HCT116 (cell line): ENCODE results near the gene PLCB3. TPM values are rescaled to one million over a fixed set of nuclear protein-coding genes. Genes with fewer than 3 reads are reported as not detected.

ENCODE experiments used
- ATAC-seq: fragments of 200-7000 bp; cut with Tn5 transposase; 2 replicates; pipeline ENCODE4 v1.9.1; 2020; ENCODE audit warnings: mild to moderate bottlenecking, moderate library complexity
- BruUV-seq: library from RNA; stranded (reverse); fragments of 400-500 nt; replicated peaks from 2 replicates; lab custom pipeline; 2021; lab: Mats Ljungman, UMichigan
- CTCF ChIA-PET: fragments of 300-600 bp; sonication (Branson Sonifier 250); formaldehyde crosslinking; loops from one replicate; lab custom pipeline; 2021; ENCODE audit warnings: antibody characterized with exemption; lab: Charles Lee
- POLR2A ChIA-PET: fragments of 300-600, 350-600 bp; sonication (Branson Sonifier 250); formaldehyde crosslinking; loops from one replicate; lab custom pipeline; 2021; ENCODE audit warnings: antibody characterized with exemption; lab: Charles Lee
- RAD21 ChIA-PET, 2 experiments: fragments of 300-600 bp; sonication (Branson Sonifier 250); formaldehyde crosslinking; loops; one replicate each; lab custom pipeline; 2023; ENCODE audit warnings: low total read pairs in 2 of 2; ENCODE audit not compliant: uncharacterized antibody in 2 of 2, unreplicated experiment in 2 of 2, low non-redundant PET in 1 of 2; lab: Charles Lee
- DNase-seq: peaks from one replicate; pipeline ENCODE4 v3.0.0-alpha.2; 2010; ENCODE audit warnings: low read depth, low spot score
- H2AFZ ChIP-seq: fragments of 200-600 bp; shearing (Covaris generic), sonication (generic); 2 replicates; pipeline ENCODE4 v1.6.1; 2017; ENCODE audit warnings: low read depth, mixed run types, mixed read lengths, antibody characterized with exemption, low read length; ENCODE audit not compliant: poor library complexity, severe bottlenecking
- H3K27ac ChIP-seq: 2 replicates; pipeline ENCODE4 v1.5.1; 2012; ENCODE audit warnings: low read depth, low read length
- H3K27me3 ChIP-seq: fragments of 200-600 bp; sonication (generic); 2 replicates; pipeline ENCODE4 v1.6.1; 2016; ENCODE audit warnings: mixed run types, low read length, mixed read lengths; ENCODE audit not compliant: insufficient read depth
- H3K36me3 ChIP-seq, 2 experiments: fragments of 200-500 bp in 1 of 2; fragments of 200-600 bp in 1 of 2; sonication (Bioruptor generic) in 1 of 2; sonication (generic) in 1 of 2; 2 replicates each; pipeline versions ENCODE4 v1.5.1 to v1.6.1; 2014 to 2016; ENCODE audit warnings: low read length in 2 of 2, inconsistent platforms in 1 of 2, mixed read lengths in 1 of 2, mixed run types in 1 of 2; ENCODE audit not compliant: insufficient read depth in 2 of 2, control insufficient read depth in 1 of 2
- H3K4me1 ChIP-seq, 2 experiments: fragments of 200-600 bp in 1 of 2; sonication (generic) in 1 of 2; 2 replicates each; pipeline versions ENCODE4 v1.5.1 to v1.6.1; 2012 to 2017; ENCODE audit warnings: low read length in 2 of 2, inconsistent platforms in 1 of 2, mild to moderate bottlenecking in 1 of 2, mixed read lengths in 1 of 2, mixed run types in 1 of 2, moderate library complexity in 1 of 2; ENCODE audit not compliant: insufficient read depth in 2 of 2, control insufficient read depth in 1 of 2
- H3K4me2 ChIP-seq: fragments of 200-600 bp; sonication (generic); 2 replicates; pipeline ENCODE4 v1.6.1; 2017; ENCODE audit warnings: mixed run types, low read length, mixed read lengths
- H3K4me3 ChIP-seq, 2 experiments: fragments of 200-600 bp in 1 of 2; sonication (generic) in 1 of 2; replicated peaks in 1 of 2; 2 replicates each; pipeline ENCODE4 v1.5.1; 2011 to 2016; ENCODE audit warnings: low read length in 2 of 2, control low read depth in 1 of 2, low read depth in 1 of 2, mild to moderate bottlenecking in 1 of 2, mixed read lengths in 1 of 2, mixed run types in 1 of 2
- H3K79me2 ChIP-seq: fragments of 200-600 bp; sonication (generic); 2 replicates; pipeline ENCODE4 v1.6.1; 2017; ENCODE audit warnings: mild to moderate bottlenecking, mixed run types, low read length, moderate library complexity, mixed read lengths; ENCODE audit not compliant: insufficient read depth
- H3K9ac ChIP-seq: fragments of 200-600 bp; sonication (generic); 2 replicates; pipeline ENCODE4 v1.6.1; 2016; ENCODE audit warnings: low read length, mixed read lengths
- H3K9me2 ChIP-seq: fragments of 200-600 bp; sonication (generic), shearing (Covaris generic); 2 replicates; pipeline ENCODE4 v1.6.1; 2017; ENCODE audit warnings: mixed run types, mild to moderate bottlenecking, moderate library complexity; ENCODE audit not compliant: insufficient read depth
- H3K9me3 ChIP-seq, 2 experiments: fragments of 200-500 bp in 1 of 2; fragments of 200-600 bp in 1 of 2; sonication (Bioruptor generic) in 1 of 2; sonication (generic) in 1 of 2; 2 replicates each; pipeline ENCODE4 v1.6.1; 2014 to 2017; ENCODE audit warnings: low read length in 2 of 2, mixed read lengths in 2 of 2, inconsistent platforms in 1 of 2, low read depth in 1 of 2, mild to moderate bottlenecking in 1 of 2, mixed run types in 1 of 2, moderate library complexity in 1 of 2; ENCODE audit not compliant: control insufficient read depth in 1 of 2, insufficient read depth in 1 of 2
- H4K20me1 ChIP-seq: fragments of 200-600 bp; sonication (generic), shearing (Covaris generic); 2 replicates; pipeline ENCODE4 v1.6.1; 2017; ENCODE audit warnings: mixed run types, mild to moderate bottlenecking, moderate library complexity; ENCODE audit not compliant: insufficient read depth
- EGR1 ChIP-seq: IDR thresholded peaks from 2 replicates; pipeline ENCODE4 v1.6.1; 2012; ENCODE audit warnings: low read depth
- EZH2phosphoT487 ChIP-seq: fragments of 200-600 bp; IDR thresholded peaks from 2 replicates; pipeline ENCODE4 v1.6.1; 2018; ENCODE audit warnings: antibody characterized with exemption, borderline replicate concordance
- FOSL1 ChIP-seq: IDR thresholded peaks from 2 replicates; pipeline ENCODE4 v1.6.1; 2012; ENCODE audit warnings: low read depth
- MAX ChIP-seq: IDR thresholded peaks from 2 replicates; pipeline ENCODE4 v1.6.1; 2012
- POLR2A ChIP-seq: IDR thresholded peaks from 2 replicates; pipeline ENCODE4 v1.7.0; 2011; ENCODE audit warnings: borderline replicate concordance; ENCODE audit not compliant: insufficient read depth, insufficient read length; ENCODE audit errors: extremely low read depth
- POLR2AphosphoS5 ChIP-seq: IDR thresholded peaks from 2 replicates; pipeline ENCODE4 v1.6.1; 2011; ENCODE audit warnings: mild to moderate bottlenecking, low read depth, low read length, moderate library complexity
- REST ChIP-seq: IDR thresholded peaks from 2 replicates; pipeline ENCODE4 v1.6.1; 2012; ENCODE audit warnings: low read depth
- YY1 ChIP-seq: IDR thresholded peaks from 2 replicates; pipeline ENCODE4 v1.6.1; 2011; ENCODE audit warnings: low read length, low read depth, moderate library complexity, mild to moderate bottlenecking; ENCODE audit not compliant: insufficient replicate concordance; ENCODE audit errors: extremely low read depth
- ZFX ChIP-seq: fragments of 450-650 bp; IDR thresholded peaks from 2 replicates; pipeline ENCODE4 v1.6.1; 2017
- ZNF274 ChIP-seq: fragments of 200-500 bp; sonication (Bioruptor generic); IDR thresholded peaks from 2 replicates; pipeline ENCODE4 v1.6.1; 2014; ENCODE audit warnings: mild to moderate bottlenecking, low read depth, low read length, inconsistent platforms
- intact Hi-C: fragments of 100-400 bp; cut with micrococcal nuclease; formaldehyde crosslinking; loops from 2 replicates; pipeline ENCODE4 v1.10.0; 2022
- total RNA-seq: library from RNA; stranded (reverse); gene quantifications from one replicate; pipeline ENCODE4 v1.2.1, GENCODE V29; 2021; ENCODE audit not compliant: unreplicated experiment

PLCB3 gene
- total RNA-seq, 1 experiment from 2014 or later = 106 TPM

- no peak for TF ChIP-seq EGR1
- no peak for TF ChIP-seq POLR2A
- no peak for TF ChIP-seq FOSL1
- no peak for TF ChIP-seq ZFX
- TF ChIP-seq ZNF274 = no peak
- TF ChIP-seq, all 23 proteins: peak for 0
- peaks cover 17 to 33% of the 10 kb centered on the region in 2 experiments for H3K4me1 ChIP-seq
- intact Hi-C loops = no loop called here
- peak overlapping the region; percentile 100 for H3K4me2 ChIP-seq
- no TSS peak for BruUV-seq
- POLR2A ChIA-PET = no interaction called here
- peaks cover 0 to 6% of the 10 kb centered on the region in 2 experiments; a peak in 1 of 4 replicates for H3K36me3 ChIP-seq
- peak overlapping the region; percentile 82 to 90 for H3K4me3 ChIP-seq
- H3K27me3 ChIP-seq = no peaks in the 10 kb centered on the region
- H2AFZ ChIP-seq = no peak overlapping the region
- CTCF ChIA-PET = no interaction called here
- H3K9me2 ChIP-seq = no peaks in the 10 kb centered on the region
- peak overlapping the region; percentile 96 for H3K9ac ChIP-seq
- peaks cover 19% of the 10 kb centered on the region; the same call in 1 of the 2 replicates for H3K79me2 ChIP-seq
- H3K9me3 ChIP-seq = no peaks in the 10 kb centered on the region
- no peak for DNase-seq
- RAD21 ChIA-PET = interaction anchor here in 1 of 2 experiments (1.1 kb wide), 1 partner anchor 21 kb away, joined by 3 read pairs; no protein-coding TSS in a partner anchor
- ATAC-seq = no peak
- peak overlapping the region; percentile 95 for H3K27ac ChIP-seq
- no peaks in the 10 kb centered on the region for H4K20me1 ChIP-seq
These were observed 26.3 kb upstream of the PLCB3 start for GRCh38 chr11:64224891-64225607.

- peak; percentile 78 for ATAC-seq
- intact Hi-C loops = no loop called here
- no peak within 1 kb of the TSS for H2AFZ ChIP-seq
- no peak for DNase-seq
- no peaks in the 10 kb centered on the region for H3K9me2 ChIP-seq
- ChIA-PET RAD21 (interaction anchor here (0.9 to 1.1 kb wide), 3 partner anchors 22 to 44 kb away, joined by 3 read pairs; partner anchors contain the start of gene STIP1 (in 1 of the 2)), CTCF (interaction anchor here (1.0 to 2.0 kb wide), 5 partner anchors 22 to 106 kb away, joined by 3 to 8 read pairs (median 3); partner anchors contain the start of gene PLCB3), POLR2A (interaction anchor here (1.2 to 1.5 kb wide), 3 partner anchors 15 to 58 kb away, joined by 4 to 6 read pairs (median 5); partner anchors contain the start of gene FKBP2)
- peaks cover 19% of the 10 kb centered on the region; the same call in 1 of the 2 replicates for H3K79me2 ChIP-seq
- H3K36me3 ChIP-seq = peaks cover 0 to 6% of the 10 kb centered on the region in 2 experiments; a peak in 1 of 4 replicates
- no peaks in the 10 kb centered on the region for H3K27me3 ChIP-seq
- peak within 1 kb of the TSS; percentile 82 to 90 for H3K4me3 ChIP-seq
- BruUV-seq = TSS peak; percentile 64
- H3K4me1 ChIP-seq = peaks cover 17 to 36% of the 10 kb centered on the region in 2 experiments
- H4K20me1 ChIP-seq = no peaks in the 10 kb centered on the region
- H3K9me3 ChIP-seq = no peaks in the 10 kb centered on the region
- H3K27ac ChIP-seq = peak within 1 kb of the TSS; percentile 95
- H3K4me2 ChIP-seq = peak within 1 kb of the TSS; percentile 100
- TF ChIP-seq MAX (no peak), FOSL1 (no peak), REST (no peak), EZH2phosphoT487 (no peak), POLR2AphosphoS5 (peak; percentile 91), YY1 (peak; percentile 61)
- H3K9ac ChIP-seq = peak within 1 kb of the TSS; percentile 96
These were observed 25.5 kb upstream of the PLCB3 start, which contains the start of the genes NUDT22 and TRPT1 for GRCh38 chr11:64225608-64226506. NUDT22 (plus strand) TSS chr11:64226274; CDS start chr11:64226653, 379 bp downstream. TRPT1 (minus strand) TSS chr11:64226186; CDS start chr11:64225860, 326 bp downstream.
